DOHH2 (cell line): ENCODE results near the gene GPC6.

Experiments
- H3F3A ChIP-seq: fragments of 200-600 bp; sonication (generic), shearing (Covaris generic); 2 replicates; pipeline ENCODE4 v1.6.0; 2016; ENCODE audit warnings: antibody characterized with exemption, mild to moderate bottlenecking; ENCODE audit not compliant: control insufficient read depth, insufficient read depth
- H3K27ac ChIP-seq: fragments of 200-600 bp; sonication (generic); 2 replicates; pipeline ENCODE4 v1.5.1; 2014; ENCODE audit warnings: low read depth, mild to moderate bottlenecking, low read length, moderate library complexity
- H3K27me3 ChIP-seq: fragments of 200-600 bp; sonication (generic); 2 replicates; pipeline ENCODE4 v1.6.1; 2014; ENCODE audit warnings: mild to moderate bottlenecking, low read length, mixed read lengths; ENCODE audit not compliant: control insufficient read depth
- H3K36me3 ChIP-seq: fragments of 200-600 bp; sonication (generic); 2 replicates; pipeline ENCODE4 v1.6.1; 2014; ENCODE audit warnings: mild to moderate bottlenecking, low read length, moderate library complexity, mixed read lengths; ENCODE audit not compliant: control insufficient read depth
- H3K4me1 ChIP-seq: fragments of 200-600 bp; sonication (generic); 2 replicates; pipeline ENCODE4 v1.6.1; 2014; ENCODE audit warnings: mild to moderate bottlenecking, low read length, mixed read lengths; ENCODE audit not compliant: control insufficient read depth
- H3K4me2 ChIP-seq: fragments of 200-600 bp; sonication (generic); 2 replicates; pipeline ENCODE4 v1.6.0; 2014; ENCODE audit warnings: mild to moderate bottlenecking, low read length, moderate library complexity
- H3K4me3 ChIP-seq: fragments of 200-600 bp; sonication (generic); 2 replicates; pipeline ENCODE4 v1.5.1; 2014; ENCODE audit warnings: mild to moderate bottlenecking, low read length, mixed read lengths
- H3K79me2 ChIP-seq: fragments of 200-600 bp; sonication (generic); 2 replicates; pipeline ENCODE4 v1.6.1; 2014; ENCODE audit warnings: mild to moderate bottlenecking, low read length, mixed read lengths; ENCODE audit not compliant: control insufficient read depth
- H3K9me2 ChIP-seq: fragments of 200-600 bp; sonication (generic); replicated peaks from 2 replicates; pipeline ENCODE4 v1.6.1; 2014; ENCODE audit warnings: mild to moderate bottlenecking, low read length, mixed read lengths; ENCODE audit not compliant: control insufficient read depth
- H3K9me3 ChIP-seq: fragments of 200-600 bp; sonication (generic); 2 replicates; pipeline ENCODE4 v1.6.1; 2014; ENCODE audit warnings: antibody characterized with exemption, low read length, mixed read lengths; ENCODE audit not compliant: control insufficient read depth, insufficient read depth
- H4K20me1 ChIP-seq: fragments of 200-600 bp; sonication (generic); 2 replicates; pipeline ENCODE4 v1.6.0; 2014; ENCODE audit warnings: low read depth, mild to moderate bottlenecking, antibody characterized with exemption, low read length, moderate library complexity; ENCODE audit not compliant: control insufficient read depth, insufficient read depth
- EZH2phosphoT487 ChIP-seq: fragments of 200-600 bp; sonication (generic); IDR thresholded peaks from 2 replicates; pipeline ENCODE4 v1.6.1; 2017; ENCODE audit warnings: borderline replicate concordance, mild to moderate bottlenecking, antibody characterized with exemption, low read length, moderate library complexity, mixed read lengths
- TF ChIP-seq, protein P1 (sequence below): fragments of 200-600 bp; sonication (generic); IDR thresholded peaks from one replicate; pipeline ENCODE4 v1.5.1; 2014; ENCODE audit warnings: antibody characterized with exemption, mild to moderate bottlenecking, low read depth, low read length; ENCODE audit not compliant: poor library complexity, severe bottlenecking

GPC6 gene

DNA sequence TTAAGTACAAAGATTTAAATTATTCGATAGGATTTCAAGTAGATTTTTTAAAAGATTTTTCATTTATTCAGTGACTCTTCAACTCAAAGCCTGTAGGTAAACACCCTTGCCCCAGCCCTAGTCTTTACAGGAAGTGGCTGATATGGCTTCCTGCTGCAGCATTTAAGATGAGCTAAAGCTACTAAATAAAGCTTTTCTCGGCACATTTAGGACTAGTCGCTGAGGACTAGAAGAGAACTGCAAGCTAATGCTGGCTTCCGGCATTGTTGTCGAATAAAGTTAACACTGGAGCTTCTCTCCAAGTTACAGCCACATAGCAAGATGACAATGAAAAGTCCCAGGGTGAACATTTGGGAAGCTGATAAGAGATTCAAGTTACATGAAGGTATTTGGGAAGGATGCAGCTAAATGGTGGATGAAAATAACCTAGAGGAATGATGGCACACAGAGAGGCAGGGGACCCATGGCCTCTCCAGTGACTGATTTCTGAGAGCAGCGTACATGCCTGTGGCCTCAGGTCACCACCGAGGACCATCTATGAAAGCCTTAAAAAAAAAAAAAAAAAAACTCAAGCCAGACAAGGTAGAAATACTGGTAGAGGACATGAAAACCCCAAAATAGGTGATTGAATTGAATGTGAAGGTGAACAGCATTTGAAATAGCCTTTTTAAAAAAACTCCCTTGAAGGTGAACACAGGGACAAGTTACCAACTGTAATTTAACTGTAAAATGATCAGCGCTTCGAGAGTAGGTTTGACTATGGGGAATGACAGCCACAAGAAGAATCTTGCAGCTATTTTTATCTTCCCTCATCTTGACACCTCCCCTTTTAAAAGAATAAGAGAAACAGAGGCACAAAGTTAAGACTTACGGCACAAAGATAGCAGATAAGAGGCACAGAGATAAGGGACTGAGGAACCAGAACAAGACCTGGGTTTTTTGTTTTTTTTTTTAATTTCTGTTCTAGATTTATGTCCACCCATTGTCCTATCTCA lies 1097.5 kb downstream of the GPC6 start:
- TF ChIP-seq, protein P1, sequence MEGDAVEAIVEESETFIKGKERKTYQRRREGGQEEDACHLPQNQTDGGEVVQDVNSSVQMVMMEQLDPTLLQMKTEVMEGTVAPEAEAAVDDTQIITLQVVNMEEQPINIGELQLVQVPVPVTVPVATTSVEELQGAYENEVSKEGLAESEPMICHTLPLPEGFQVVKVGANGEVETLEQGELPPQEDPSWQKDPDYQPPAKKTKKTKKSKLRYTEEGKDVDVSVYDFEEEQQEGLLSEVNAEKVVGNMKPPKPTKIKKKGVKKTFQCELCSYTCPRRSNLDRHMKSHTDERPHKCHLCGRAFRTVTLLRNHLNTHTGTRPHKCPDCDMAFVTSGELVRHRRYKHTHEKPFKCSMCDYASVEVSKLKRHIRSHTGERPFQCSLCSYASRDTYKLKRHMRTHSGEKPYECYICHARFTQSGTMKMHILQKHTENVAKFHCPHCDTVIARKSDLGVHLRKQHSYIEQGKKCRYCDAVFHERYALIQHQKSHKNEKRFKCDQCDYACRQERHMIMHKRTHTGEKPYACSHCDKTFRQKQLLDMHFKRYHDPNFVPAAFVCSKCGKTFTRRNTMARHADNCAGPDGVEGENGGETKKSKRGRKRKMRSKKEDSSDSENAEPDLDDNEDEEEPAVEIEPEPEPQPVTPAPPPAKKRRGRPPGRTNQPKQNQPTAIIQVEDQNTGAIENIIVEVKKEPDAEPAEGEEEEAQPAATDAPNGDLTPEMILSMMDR = no peak
- no peak for TF ChIP-seq EZH2phosphoT487
- no peaks in the 10 kb centered on the region for H3K9me3 ChIP-seq
- H4K20me1 ChIP-seq = no peaks in the 10 kb centered on the region
- no peaks in the 10 kb centered on the region for H3K9me2 ChIP-seq
- peaks cover 33% of the 10 kb centered on the region for H3K4me1 ChIP-seq
- peak overlapping the region; percentile 61 for H3K4me2 ChIP-seq
- peak overlapping the region; percentile 44 for H3K4me3 ChIP-seq
- no peaks in the 10 kb centered on the region for H3K36me3 ChIP-seq
- H3K27me3 ChIP-seq = no peaks in the 10 kb centered on the region
- H3K27ac ChIP-seq = peak overlapping the region; percentile 11; the same call in 1 of the 2 replicates
- H3K79me2 ChIP-seq = no peaks in the 10 kb centered on the region
- no peaks in the 10 kb centered on the region for H3F3A ChIP-seq

DNA sequence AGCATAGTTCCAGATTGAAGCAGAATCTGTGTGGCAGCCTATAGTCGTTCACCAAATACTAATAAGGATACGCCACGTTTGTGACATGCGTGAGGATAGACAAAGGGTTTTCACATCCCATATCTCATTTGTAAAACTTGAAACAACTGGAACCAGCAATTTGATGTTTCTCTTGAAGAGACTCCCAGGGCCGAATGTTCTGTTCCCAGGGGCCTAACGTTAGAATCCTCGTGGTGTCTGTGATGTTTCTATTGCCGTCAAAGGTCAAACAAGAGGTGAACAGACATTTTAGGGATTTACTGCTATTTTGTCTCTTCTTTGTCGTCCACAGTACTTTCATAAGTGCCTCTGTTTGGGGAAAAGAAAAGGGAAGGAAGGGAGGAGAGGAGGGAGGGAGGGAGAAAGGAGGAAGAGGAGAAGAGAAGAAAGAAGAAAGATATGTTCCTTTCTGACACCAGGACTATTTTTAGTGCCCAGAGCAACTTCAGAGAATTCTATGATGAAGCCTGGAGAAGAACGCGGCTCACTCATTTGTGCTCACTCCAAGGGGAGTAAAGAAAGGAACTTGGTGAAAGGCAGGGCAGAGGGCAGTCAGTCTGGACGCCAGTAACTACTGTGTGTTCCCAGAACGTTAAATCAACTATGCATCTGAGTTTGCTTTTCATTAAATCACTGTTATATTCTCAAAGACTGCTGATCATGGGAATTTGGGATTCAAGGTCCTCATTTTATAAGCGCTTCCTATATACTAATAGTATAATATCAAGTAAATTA lies 1098.3 kb downstream of the GPC6 start:
- Histone ChIP-seq H3K27me3 (no peaks in the 10 kb centered on the region), H3K9me3 (no peaks in the 10 kb centered on the region), H3K79me2 (no peaks in the 10 kb centered on the region), H3K4me3 (no peak overlapping the region), H3K9me2 (no peaks in the 10 kb centered on the region), H3K36me3 (no peaks in the 10 kb centered on the region), H3K4me1 (peaks cover 33% of the 10 kb centered on the region), H4K20me1 (no peaks in the 10 kb centered on the region), H3K4me2 (no peak overlapping the region), H3F3A (no peaks in the 10 kb centered on the region), H3K27ac (no peak overlapping the region)
- TF ChIP-seq, protein P1 = no peak
- no peak for TF ChIP-seq EZH2phosphoT487

DNA sequence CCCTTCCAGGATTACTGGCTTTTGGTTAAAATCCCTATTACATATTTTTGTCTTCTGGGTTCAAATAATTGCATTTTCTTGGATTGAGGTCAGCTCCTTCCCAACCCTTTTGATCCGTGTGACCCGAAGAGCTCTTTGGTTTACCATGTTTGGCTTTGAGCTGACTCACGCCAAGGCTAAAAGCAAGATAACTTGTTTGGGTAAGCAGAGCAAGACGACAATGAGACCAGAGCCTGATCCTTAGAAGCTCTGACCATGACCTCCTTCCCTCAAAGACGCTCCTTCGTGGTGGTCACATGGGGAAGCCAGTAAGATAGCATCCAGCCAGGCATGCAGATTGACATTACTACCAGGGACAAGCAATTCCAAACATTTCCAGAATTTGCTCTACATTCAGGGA lies 1099.0 kb downstream of the GPC6 start:
- no peak for TF ChIP-seq EZH2phosphoT487
- TF ChIP-seq, protein P1 = no peak

More for the DNA sequence above, 1099.0 kb downstream of the GPC6 start:
- H3K9me3 ChIP-seq = no peaks in the 10 kb centered on the region
- H3K9me2 ChIP-seq = no peaks in the 10 kb centered on the region
- H3K27ac ChIP-seq = no peak overlapping the region
- H3F3A ChIP-seq = no peaks in the 10 kb centered on the region
- H3K4me3 ChIP-seq = no peak overlapping the region
- no peaks in the 10 kb centered on the region for H3K79me2 ChIP-seq
- H3K36me3 ChIP-seq = no peaks in the 10 kb centered on the region
- H3K4me1 ChIP-seq = peaks cover 33% of the 10 kb centered on the region
- no peak overlapping the region for H3K4me2 ChIP-seq
- H4K20me1 ChIP-seq = no peaks in the 10 kb centered on the region
- H3K27me3 ChIP-seq = no peaks in the 10 kb centered on the region
